Psoas muscle (tissue), 8 donors: Measurements from ENCODE around the gene FSD1. TPM values are rescaled to one million over a fixed set of nuclear protein-coding genes. Genes with fewer than 3 reads are reported as not detected.

Experiments
- ATAC-seq, 4 donors: fragments of 200-7000 bp; cut with Tn5 transposase; one replicate each; pipeline ENCODE4 v1.9.1; 2020; ENCODE audit warnings: moderate library complexity in 3 of 4, mild to moderate bottlenecking in 2 of 4
- DNase-seq, 2 donors: peaks; one replicate each; pipeline ENCODE4 v3.0.0-alpha.2; 2020
- H3K27ac ChIP-seq: fragments of 200-600 bp; one replicate; pipeline ENCODE4 v1.8.0; 2022
- H3K27me3 ChIP-seq, 3 donors: fragments of 200-600 bp in 1 of 3; one replicate each; pipeline versions ENCODE4 v1.6.1 to v1.8.0; 2013 to 2022; ENCODE audit warnings: low read length in 2 of 3, mild to moderate bottlenecking in 2 of 3, moderate library complexity in 1 of 3; ENCODE audit not compliant: insufficient read depth in 3 of 3
- H3K36me3 ChIP-seq, 2 donors: fragments of 200-600 bp in 1 of 2; one replicate each; pipeline versions ENCODE4 v1.6.1 to v1.8.0; 2013 to 2022; ENCODE audit warnings: low read depth in 1 of 2, mild to moderate bottlenecking in 1 of 2, moderate library complexity in 1 of 2; ENCODE audit not compliant: insufficient read depth in 1 of 2
- H3K4me1 ChIP-seq: fragments of 200-600 bp; one replicate; pipeline ENCODE4 v1.8.0; 2022
- H3K4me3 ChIP-seq: fragments of 200-600 bp; one replicate; pipeline ENCODE4 v1.8.0; 2022; ENCODE audit warnings: mild to moderate bottlenecking
- H3K9me3 ChIP-seq: fragments of 200-600 bp; one replicate; pipeline ENCODE4 v1.8.0; 2022
- WGBS, 3 donors: extraction: QIAGEN DNeasy Blood & Tissue Kit; methylation state at CpG; one replicate each; pipeline versions ENCODE4 v1.1.6 to v1.1.7; 2013; 5-methylcytosine and 5-hydroxymethylcytosine counted together
- intact Hi-C, 2 donors: fragments of 100-400 bp; cut with DNase I; formaldehyde crosslinking; loops; one replicate each; pipeline versions ENCODE4 v1.11.0 to v1.14.2; 2022
- polyA plus RNA-seq, 3 donors: library from polyadenylated mRNA; stranded (reverse); fragments of 200-250 nt; gene quantifications; one replicate each; pipeline ENCODE4 v1.2.3, GENCODE V29; 2013
- total RNA-seq, 4 donors: library from RNA; stranded (reverse); fragmentation: NEBNext Ultra II Directional in 2 of 4; extraction: Animal tissue kit (Norgen Biotek cat#: 25700) in 2 of 4; gene quantifications; one replicate each; pipeline versions ENCODE4 v1.2.1 to v1.2.4, GENCODE V29; 2021 to 2023
- TF ChIP-seq, protein P1 (sequence below): fragments of 200-600 bp; IDR thresholded peaks from one replicate; pipeline ENCODE4 v1.8.0; 2022; ENCODE audit warnings: antibody characterized with exemption
- donor health status: healthy with polysubstance abuse.
- donor health status: DM: no; HTN: no; CAD: no; lungs with moderate emphysema.
- donor health status: Bipolar disorder and iron deficiency.
- donor health status: healthy.
- donor health status: DM: yes; HTN: yes; CAD: no.
- donor health status: DM: no; HTN: no; CAD: no.
- donor health status: DM: no; HTN: no; CAD: no.
- donor health status: DM: yes; HTN: yes; CAD: no.

The FSD1 gene
- total and polyA plus RNA-seq, 7 donors = 0.08 TPM; not detected in 6

DNA sequence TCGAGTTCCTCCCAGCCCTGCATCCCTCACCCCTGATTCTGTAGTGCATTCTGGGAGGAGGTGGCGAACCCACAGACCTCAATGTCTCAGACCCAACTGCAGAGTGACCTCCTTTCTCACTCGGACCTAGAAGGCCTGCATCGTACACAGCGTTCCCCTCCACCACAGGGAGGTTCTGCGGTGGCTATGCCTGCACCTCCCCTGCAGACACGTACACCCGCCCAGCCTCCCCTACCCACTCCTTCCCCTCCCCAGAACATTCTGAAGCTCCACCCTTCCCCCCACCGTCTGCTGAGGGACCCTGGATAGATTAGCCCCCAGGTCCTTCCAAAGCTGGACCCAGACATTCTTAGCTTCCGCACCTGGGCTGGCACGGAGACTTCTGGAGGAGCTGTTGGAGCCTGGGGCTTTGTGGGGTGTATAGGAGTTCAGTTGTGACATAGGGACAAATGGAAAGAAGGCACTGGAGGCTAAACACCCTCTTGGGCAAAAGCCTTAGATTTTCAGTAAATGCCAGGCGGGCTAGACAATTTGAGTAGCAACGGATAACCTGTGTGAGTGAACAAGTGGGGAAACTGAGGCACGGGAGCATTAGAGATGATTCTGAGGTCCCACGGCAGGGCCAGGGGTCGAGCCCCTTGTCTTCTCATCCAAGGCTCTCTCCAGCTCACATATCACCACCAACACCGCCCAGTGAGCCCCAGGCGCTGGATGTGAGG is 420 bp upstream of the FSD1 start:
- WGBS, 3 donors = 49 to 55% (median 54%) methylated on average over 16 to 18 of the region's 18 CpGs
- Histone ChIP-seq H3K4me1 (no peaks in the 10 kb centered on the region), H3K9me3 (no peaks in the 10 kb centered on the region), H3K27ac (no peak overlapping the region), H3K36me3 (no peaks in the 10 kb centered on the region), H3K27me3 (peaks cover 0 to 38% (median 8%) of the 10 kb centered on the region in 3 donors), H3K4me3 (no peak overlapping the region)
- TF ChIP-seq, protein P1, sequence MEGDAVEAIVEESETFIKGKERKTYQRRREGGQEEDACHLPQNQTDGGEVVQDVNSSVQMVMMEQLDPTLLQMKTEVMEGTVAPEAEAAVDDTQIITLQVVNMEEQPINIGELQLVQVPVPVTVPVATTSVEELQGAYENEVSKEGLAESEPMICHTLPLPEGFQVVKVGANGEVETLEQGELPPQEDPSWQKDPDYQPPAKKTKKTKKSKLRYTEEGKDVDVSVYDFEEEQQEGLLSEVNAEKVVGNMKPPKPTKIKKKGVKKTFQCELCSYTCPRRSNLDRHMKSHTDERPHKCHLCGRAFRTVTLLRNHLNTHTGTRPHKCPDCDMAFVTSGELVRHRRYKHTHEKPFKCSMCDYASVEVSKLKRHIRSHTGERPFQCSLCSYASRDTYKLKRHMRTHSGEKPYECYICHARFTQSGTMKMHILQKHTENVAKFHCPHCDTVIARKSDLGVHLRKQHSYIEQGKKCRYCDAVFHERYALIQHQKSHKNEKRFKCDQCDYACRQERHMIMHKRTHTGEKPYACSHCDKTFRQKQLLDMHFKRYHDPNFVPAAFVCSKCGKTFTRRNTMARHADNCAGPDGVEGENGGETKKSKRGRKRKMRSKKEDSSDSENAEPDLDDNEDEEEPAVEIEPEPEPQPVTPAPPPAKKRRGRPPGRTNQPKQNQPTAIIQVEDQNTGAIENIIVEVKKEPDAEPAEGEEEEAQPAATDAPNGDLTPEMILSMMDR = no peak
- ATAC-seq (no peak), DNase-seq (no peak)
- intact Hi-C loops = no loop called here

DNA sequence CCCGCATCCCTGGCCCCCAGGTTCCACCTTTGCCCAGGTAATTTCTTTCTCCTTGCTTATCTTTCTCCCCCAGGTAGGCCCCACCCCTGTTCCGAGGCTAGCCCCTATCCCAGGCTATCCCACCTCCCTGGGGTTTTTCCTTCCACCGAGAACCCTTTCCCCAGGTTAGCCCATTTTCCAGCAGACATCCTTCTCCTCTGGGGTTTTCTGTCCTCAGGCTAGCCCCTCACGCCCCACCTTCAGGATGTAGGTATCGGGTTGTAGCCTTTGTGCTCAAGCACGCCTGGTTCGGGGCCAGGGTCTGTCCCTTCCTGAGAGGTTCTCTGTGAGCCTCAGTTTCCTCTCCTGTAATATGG is 837 bp downstream of the FSD1 start:
- WGBS, 3 donors = 67 to 69% (median 68%) methylated on average over 7 of the region's 7 CpGs
- H3K9me3 ChIP-seq = no peaks in the 10 kb centered on the region
- peaks cover 0 to 41% (median 8%) of the 10 kb centered on the region in 3 donors for H3K27me3 ChIP-seq
- no peak for ATAC-seq
- no peak overlapping the region for H3K27ac ChIP-seq
- H3K36me3 ChIP-seq = no peaks in the 10 kb centered on the region
- TF ChIP-seq, protein P1 = no peak
- DNase-seq = no peak
- no peak overlapping the region for H3K4me3 ChIP-seq
- H3K4me1 ChIP-seq = no peaks in the 10 kb centered on the region
- intact Hi-C loops = no loop called here

DNA sequence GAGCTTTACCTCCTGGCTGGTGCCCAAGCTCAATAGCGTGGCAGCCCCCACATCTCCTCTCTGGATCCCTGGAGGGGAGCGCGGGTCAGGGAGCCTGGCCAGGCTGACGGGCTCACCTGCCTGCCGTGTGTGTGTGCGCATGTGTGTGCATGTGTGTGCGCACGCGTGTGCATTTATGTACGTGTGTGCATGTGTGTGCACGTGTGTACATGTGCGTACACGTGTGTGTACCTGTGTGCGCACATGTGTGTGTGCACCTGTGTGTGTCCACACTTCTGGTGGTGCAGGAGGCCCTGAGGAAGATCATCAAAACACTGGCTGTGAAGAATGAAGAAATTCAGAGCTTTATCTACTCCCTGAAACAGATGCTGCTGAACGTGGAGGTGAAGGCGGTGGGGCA is 1.3 kb downstream of the FSD1 start:
- Histone ChIP-seq H3K9me3 (no peaks in the 10 kb centered on the region), H3K36me3 (no peaks in the 10 kb centered on the region), H3K27ac (no peak overlapping the region), H3K4me3 (no peak overlapping the region), H3K27me3 (peaks cover 0 to 44% (median 8%) of the 10 kb centered on the region in 3 donors), H3K4me1 (no peaks in the 10 kb centered on the region)
- WGBS, 3 donors = 75 to 85% (median 80%) methylated on average over 16 of the region's 16 CpGs
- DNase-seq (no peak), ATAC-seq (no peak)
- intact Hi-C loops = no loop called here
- TF ChIP-seq, protein P1 = no peak

DNA sequence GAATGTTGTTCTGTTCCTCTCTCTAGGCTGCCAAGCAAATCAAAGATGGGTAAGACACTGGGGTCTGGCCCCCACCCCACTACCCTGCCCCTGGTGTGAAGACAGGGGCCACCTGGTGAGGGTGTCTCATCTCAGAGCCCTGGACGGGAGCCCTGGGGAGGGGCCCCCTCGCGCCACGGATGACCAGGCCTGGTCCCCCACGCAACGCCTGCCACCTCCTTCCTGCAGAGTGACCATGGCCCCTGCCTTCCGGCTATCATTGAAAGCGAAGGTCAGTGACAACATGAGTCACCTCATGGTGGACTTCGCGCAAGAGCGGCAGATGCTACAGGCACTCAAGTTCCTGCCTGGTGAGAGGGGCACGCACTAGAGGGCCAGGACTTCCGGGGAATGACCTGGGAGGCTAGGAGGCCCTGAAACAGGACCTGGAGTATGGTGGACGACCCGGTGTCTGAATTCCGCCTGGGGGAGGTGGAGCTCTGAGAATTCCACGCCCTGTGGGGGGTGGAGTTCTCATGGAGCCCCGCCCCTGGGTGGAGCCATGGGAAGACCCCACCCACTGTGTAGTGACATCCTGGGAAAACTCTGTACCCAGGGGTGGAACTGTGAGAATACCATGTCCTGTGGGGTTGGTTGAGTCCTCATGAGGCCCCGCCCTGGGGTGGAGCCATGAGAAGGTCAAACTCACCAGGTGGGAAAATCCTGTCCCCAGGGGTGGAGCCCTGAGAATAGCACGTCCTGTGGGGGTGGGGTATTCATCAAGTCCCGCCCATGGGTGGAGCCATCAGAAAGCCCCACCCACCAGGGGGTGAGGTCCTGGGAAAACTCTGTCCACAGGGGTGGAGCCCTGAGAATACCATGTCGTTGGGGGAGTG is 6.1 kb downstream of the FSD1 start:
- 90 to 91% (median 91%) methylated on average over 22 of the region's 22 CpGs for WGBS, 3 donors
- no peak overlapping the region for H3K4me3 ChIP-seq
- intact Hi-C loops = no loop called here
- no peaks in the 10 kb centered on the region for H3K4me1 ChIP-seq
- no peaks in the 10 kb centered on the region for H3K36me3 ChIP-seq
- peaks cover 0 to 29% (median 2%) of the 10 kb centered on the region in 3 donors for H3K27me3 ChIP-seq
- H3K27ac ChIP-seq = no peak overlapping the region
- ATAC-seq (no peak), DNase-seq (no peak)
- H3K9me3 ChIP-seq = no peaks in the 10 kb centered on the region
- TF ChIP-seq, protein P1 = no peak
